ENCODE results near the gene SLIT1.

The SLIT1 gene

GRCh38 chr10:97168645-97169044 lies 17.1 kb downstream of the SLIT1 start:
- H3K4me3 ChIP-seq (ENCODE audit: low read depth, low read length) = no peak overlapping the region
- no peak for TF ChIP-seq CTCF (IDR thresholded peaks at IDR 0.05; ENCODE audit: insufficient read depth, low read depth, low read length, missing control alignments)
- no peak for DNase-seq (ENCODE audit: low read depth)

DNA sequence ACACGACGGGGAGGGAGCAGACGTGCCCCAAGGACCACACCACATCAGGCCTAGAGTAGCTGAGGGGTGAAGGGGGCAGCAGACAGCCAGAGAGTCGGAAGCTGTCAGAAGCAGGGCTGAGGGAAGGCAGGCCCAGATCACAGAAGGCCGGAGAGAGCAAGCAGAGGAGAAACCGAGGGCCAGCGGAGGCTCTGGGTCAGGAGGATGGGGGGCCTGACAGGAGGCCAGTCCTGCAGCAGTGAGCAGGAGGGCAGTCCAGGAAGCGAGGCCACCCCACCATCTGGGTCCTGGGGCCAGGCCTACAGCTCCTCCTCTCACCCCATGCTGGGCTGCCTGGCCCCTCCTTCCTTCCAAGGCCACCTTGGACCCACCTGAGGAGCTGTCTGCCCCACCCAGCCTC lies 20.3 kb downstream of the SLIT1 start:
- no peak for TF ChIP-seq CTCF (IDR thresholded peaks at IDR 0.05; ENCODE audit: insufficient read depth, low read depth, low read length, missing control alignments)
- DNase-seq (ENCODE audit: low read depth) = no peak
- H3K4me3 ChIP-seq (ENCODE audit: low read depth, low read length) = no peak overlapping the region

- no peak for DNase-seq (ENCODE audit: low read depth)
- H3K4me3 ChIP-seq (ENCODE audit: low read depth, low read length) = no peak overlapping the region
- TF ChIP-seq CTCF (IDR thresholded peaks at IDR 0.05; ENCODE audit: insufficient read depth, low read depth, low read length, missing control alignments) = no peak
Measured at GRCh38 chr10:97163781-97164501, 21.8 kb downstream of the SLIT1 start.

DNA sequence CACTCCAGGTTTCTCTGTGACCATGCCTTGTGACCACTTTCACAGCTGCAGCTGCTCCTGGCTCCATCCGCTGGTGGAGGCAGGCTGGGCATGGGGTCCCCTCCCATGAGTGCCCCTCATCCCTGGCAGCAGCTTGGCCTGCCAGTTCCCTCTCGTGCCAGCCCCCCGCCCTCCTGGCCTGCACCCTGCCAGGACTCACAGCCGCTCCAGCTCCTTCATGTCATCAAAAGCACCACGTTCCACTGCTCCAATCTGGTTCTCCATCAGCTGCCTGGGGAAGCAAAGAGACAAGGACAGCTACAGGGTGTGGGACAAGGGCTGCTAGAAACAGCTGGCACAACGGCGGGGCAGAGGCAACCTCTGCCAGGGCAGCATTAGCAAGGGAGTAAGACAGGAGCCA lies 22.6 kb downstream of the SLIT1 start:
- no peak for TF ChIP-seq CTCF (IDR thresholded peaks at IDR 0.05; ENCODE audit: insufficient read depth, low read depth, low read length, missing control alignments)
- no peak for DNase-seq (ENCODE audit: low read depth)
- no peak overlapping the region for H3K4me3 ChIP-seq (ENCODE audit: low read depth, low read length)

GRCh38 chr10:97159646-97160305 lies 26.0 kb downstream of the SLIT1 start:
- TF ChIP-seq CTCF (IDR thresholded peaks at IDR 0.05; ENCODE audit: insufficient read depth, low read depth, low read length, missing control alignments) = no peak
- H3K4me3 ChIP-seq (ENCODE audit: low read depth, low read length) = no peak overlapping the region
- DNase-seq (ENCODE audit: low read depth) = no peak

DNA sequence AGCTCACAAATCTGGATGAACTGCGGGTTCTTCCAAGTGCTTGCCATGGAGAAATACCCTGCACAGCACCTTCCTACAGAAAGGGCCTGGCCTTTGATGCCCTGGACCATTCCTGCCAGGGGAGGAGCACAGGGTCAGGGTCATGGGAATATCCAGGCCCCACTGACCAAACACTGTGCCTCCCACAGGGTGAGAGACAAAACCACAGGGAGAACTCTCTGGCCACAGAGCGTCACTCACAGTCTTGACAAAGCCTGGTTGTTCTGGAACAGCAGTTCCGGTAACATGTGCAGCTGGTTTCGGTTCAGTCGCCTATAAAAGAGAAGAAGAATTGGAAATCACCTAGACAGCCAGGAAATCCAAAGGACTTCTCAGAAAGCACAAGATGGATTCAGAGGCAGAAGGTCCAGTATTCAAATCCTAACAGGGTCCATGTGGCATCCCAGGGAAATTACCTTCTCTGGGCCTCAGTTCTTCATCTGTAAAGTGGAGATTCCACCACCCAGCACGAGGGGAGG lies 28.1 kb downstream of the SLIT1 start:
- no peak for TF ChIP-seq CTCF (IDR thresholded peaks at IDR 0.05; ENCODE audit: insufficient read depth, low read depth, low read length, missing control alignments)
- DNase-seq (ENCODE audit: low read depth) = peak; percentile 77

More for the DNA sequence above, 28.1 kb downstream of the SLIT1 start:
- H3K4me3 ChIP-seq (ENCODE audit: low read depth, low read length) = no peak overlapping the region

Measured in GM12865 (cell line).